GM21423 (cell line): Measurements from ENCODE around the gene NFAM1.

Experiments used
- ATAC-seq: cut with Tn5 transposase; IDR thresholded peaks from one replicate; pipeline ENCODE4 v1.9.1; 2021; ENCODE audit warnings: mild to moderate bottlenecking, moderate library complexity; ENCODE audit not compliant: unreplicated experiment

The NFAM1 gene

DNA sequence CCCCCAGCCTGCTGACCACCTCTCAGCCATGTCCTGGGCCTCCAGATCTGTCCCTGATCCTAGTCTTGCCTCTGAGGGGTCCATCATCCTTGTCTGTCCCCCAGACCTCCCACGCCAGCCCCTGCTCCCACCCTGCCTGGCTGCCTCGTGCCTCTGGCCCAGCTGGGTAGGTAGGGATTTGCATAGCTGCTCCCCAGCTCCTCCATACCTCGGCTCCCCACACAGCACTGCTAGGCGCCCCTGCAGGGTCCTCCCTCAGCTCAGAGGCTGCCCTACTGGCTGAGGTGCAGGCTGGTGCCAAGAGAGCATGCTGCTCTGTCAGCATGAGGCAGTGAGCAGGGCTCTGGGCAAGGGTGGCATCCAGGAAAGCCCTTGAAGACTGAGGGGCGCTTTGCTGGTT lies 47.7 kb downstream of the NFAM1 start:
- ATAC-seq = no peak

GRCh38 chr22:42383851-42384417 lies 48.3 kb downstream of the NFAM1 start:
- ATAC-seq = no peak

DNA sequence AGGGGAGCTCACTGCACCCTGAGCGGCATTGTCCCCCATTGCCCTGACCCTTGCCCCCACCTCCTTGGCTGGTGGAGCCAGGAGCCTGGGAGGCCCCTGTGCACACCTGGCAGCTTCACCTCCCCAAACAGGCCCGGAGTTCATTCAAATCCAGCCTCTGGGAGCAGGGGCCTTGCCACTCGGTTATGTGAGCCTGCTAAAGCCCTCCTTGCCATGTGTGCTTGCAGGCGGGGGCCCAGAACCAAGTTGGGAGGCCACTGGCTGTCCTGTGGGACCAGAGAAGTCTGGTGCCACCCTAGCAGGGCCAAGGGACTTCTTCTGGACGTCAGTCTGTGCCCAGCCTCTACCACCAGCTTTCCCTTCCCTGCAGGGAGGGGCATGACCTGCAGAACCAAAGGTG lies 48.9 kb downstream of the NFAM1 start:
- no peak for ATAC-seq

GRCh38 chr22:42380769-42381551 lies 51.2 kb downstream of the NFAM1 start:
- no peak for ATAC-seq

GRCh38 chr22:42379966-42380537 lies 52.2 kb downstream of the NFAM1 start:
- no peak for ATAC-seq

- ATAC-seq = no peak
Measured at GRCh38 chr22:42376711-42377554, 55.3 kb downstream of the NFAM1 start.

DNA sequence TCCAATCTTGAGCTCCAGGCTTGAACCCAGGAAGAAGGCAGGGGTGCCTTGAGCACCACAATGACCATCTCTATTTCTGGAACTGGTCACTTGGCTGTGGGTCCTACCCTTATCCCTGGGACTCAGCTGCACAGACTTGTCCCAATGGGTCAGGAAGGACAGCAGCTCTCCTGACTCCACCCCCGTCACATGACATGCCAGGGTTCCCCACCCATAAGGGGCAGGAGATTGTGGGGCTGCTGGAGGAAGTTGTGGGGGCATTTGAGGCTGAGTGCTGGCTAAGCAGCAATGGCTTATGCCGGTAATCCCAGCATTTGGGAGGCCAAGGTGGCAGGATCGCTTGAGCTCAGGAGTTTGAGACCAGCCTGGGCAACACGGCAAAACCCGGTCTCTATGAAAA lies 56.2 kb downstream of the NFAM1 start:
- no peak for ATAC-seq

DNA sequence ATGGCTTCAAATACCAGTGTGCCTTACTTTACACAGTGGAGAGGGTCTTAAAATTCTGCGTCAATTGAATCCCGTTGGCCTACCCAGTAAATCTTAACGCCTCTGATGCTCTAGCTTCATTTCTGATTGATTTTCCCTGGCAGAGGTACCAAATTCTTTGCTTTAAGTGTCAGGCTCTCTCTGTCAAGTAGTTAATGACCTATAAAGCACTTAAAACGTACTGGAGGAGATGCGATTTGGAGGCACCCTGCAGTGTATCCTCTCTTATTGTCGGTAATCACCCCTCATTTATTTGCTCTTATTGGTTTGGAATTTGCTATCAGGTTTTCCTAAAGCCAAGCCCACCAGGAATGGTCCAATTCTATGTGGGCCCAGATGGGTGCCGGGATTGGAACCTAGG lies 59.2 kb downstream of the NFAM1 start:
- ATAC-seq = no peak

GRCh38 chr22:42371501-42371900 lies 60.7 kb downstream of the NFAM1 start:
- ATAC-seq = no peak

DNA sequence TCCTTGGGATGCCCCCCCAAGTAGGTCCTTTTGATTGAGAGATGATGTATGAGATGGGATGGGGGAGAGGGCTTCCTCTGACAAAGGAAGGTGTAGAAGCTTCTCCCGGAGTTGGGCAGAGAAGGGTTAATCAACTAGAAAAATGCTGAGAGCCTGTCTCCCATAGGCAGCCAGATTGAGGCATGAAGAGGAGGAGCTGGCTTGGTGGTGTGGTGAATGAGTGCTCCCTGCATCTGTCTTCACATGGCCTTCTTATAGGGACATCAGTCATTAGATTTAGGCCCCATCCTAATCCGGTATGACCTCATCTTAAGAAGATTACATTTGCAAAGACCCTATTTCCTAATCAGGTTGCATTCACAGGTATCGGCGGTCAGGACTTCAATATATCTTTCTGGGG lies 61.1 kb downstream of the NFAM1 start:
- no peak for ATAC-seq

GRCh38 chr22:42369250-42370041 lies 62.8 kb downstream of the NFAM1 start:
- ATAC-seq = peak; percentile 91

- peak; percentile 23 for ATAC-seq
Measured at GRCh38 chr22:42368379-42369249, 63.6 kb downstream of the NFAM1 start.

- ATAC-seq = no peak
Measured at GRCh38 chr22:42367980-42368378, 64.2 kb downstream of the NFAM1 start.

GRCh38 chr22:42366806-42367581 lies 65.2 kb downstream of the NFAM1 start:
- ATAC-seq = no peak

- no peak for ATAC-seq
Measured at GRCh38 chr22:42365942-42366695, 66.1 kb downstream of the NFAM1 start.

DNA sequence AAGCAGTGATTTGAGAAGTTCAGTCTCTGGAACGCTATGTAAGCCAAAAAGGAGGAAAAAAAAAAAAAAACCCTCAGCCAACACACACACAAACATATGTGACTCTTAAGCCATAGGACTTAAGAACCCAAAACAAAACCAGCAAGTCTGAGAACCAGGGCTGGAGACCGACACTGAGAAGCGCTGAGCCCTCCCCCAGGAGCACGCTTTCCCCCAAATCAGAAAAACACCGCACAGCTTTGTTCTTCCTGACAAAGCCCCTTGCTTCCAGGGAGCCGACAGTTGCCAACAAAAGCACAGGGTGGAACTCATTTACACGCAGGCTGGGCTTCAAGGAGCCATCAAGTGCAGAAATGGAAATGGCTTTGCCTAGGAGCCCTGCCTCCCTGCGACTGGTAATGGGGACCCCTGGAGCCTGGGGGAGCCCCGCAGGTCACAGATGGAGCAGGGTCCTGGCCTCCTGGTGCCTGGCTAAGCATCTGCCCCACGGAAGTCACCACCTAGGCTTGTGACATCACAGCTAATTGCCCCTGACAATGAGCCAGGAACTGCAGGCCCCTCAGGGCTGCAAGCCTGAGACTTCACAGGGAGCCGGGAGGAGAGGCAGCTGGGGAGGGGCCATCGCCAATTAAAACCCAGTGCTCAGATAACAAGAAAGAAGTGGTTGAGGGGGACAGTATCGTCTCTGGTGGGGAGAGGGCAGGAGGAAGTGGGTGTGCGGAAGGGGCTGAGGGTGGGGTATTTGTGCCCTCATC lies 66.9 kb downstream of the NFAM1 start:
- no peak for ATAC-seq

GRCh38 chr22:42364604-42365110 lies 67.5 kb downstream of the NFAM1 start:
- no peak for ATAC-seq
